ENCODE data around the gene CACFD1. TPM values are rescaled to one million over a fixed set of nuclear protein-coding genes. Genes with fewer than 3 reads are reported as not detected.
A peak's percentile ranks its signal among the peaks of the same experiment; 100 is the strongest.

Gene CACFD1
- total RNA-seq, 1 donor from 2014 or later = 39.8 TPM

GRCh38 chr9:133485531-133486260 lies 25.9 kb downstream of the CACFD1 start:
- DNase-seq (peak; percentile 64), ATAC-seq (peak; percentile 2)
- no peaks in the 10 kb centered on the region for H3K9me3 ChIP-seq
- H3K4me1 ChIP-seq = peaks cover 4% of the 10 kb centered on the region
- no peaks in the 10 kb centered on the region for H3K27me3 ChIP-seq
- intact Hi-C loops (cut with DNase I) = loop anchor here (10.0 kb wide), 1 partner anchor 301 kb away; no protein-coding TSS in a partner anchor
- H3K27ac ChIP-seq = no peak overlapping the region
- no peak overlapping the region for H3K4me3 ChIP-seq
- TF ChIP-seq CTCF (IDR thresholded peaks at IDR 0.05) = no peak
- H3K36me3 ChIP-seq = no peaks in the 10 kb centered on the region

- no peak overlapping the region for H3K27ac ChIP-seq
- no peaks in the 10 kb centered on the region for H3K9me3 ChIP-seq
- no peaks in the 10 kb centered on the region for H3K27me3 ChIP-seq
- TF ChIP-seq CTCF (IDR thresholded peaks at IDR 0.05) = no peak
- H3K36me3 ChIP-seq = no peaks in the 10 kb centered on the region
- no peak for ATAC-seq
- intact Hi-C loops (cut with DNase I) = loop anchor here (10.0 kb wide), 1 partner anchor 303 kb away; no protein-coding TSS in a partner anchor
- no peak overlapping the region for H3K4me3 ChIP-seq
- H3K4me1 ChIP-seq = peaks cover 12% of the 10 kb centered on the region
- DNase-seq = no peak
Measured at GRCh38 chr9:133487331-133487725, 27.6 kb downstream of the CACFD1 start.

GRCh38 chr9:133488686-133489252 lies 29.0 kb downstream of the CACFD1 start:
- H3K4me3 ChIP-seq = no peak overlapping the region
- TF ChIP-seq CTCF (IDR thresholded peaks at IDR 0.05) = no peak
- H3K9me3 ChIP-seq = no peaks in the 10 kb centered on the region
- DNase-seq (peak; percentile 56), ATAC-seq (no peak)
- no peaks in the 10 kb centered on the region for H3K27me3 ChIP-seq
- H3K4me1 ChIP-seq = peaks cover 20% of the 10 kb centered on the region
- no peaks in the 10 kb centered on the region for H3K36me3 ChIP-seq
- intact Hi-C loops (cut with DNase I) = loop anchor here (10.0 kb wide), 1 partner anchor 304 kb away; no protein-coding TSS in a partner anchor
- H3K27ac ChIP-seq = no peak overlapping the region

GRCh38 chr9:133489253-133490190 lies 29.7 kb downstream of the CACFD1 start:
- Histone ChIP-seq H3K27ac (no peak overlapping the region), H3K4me1 (peaks cover 20% of the 10 kb centered on the region), H3K4me3 (no peak overlapping the region), H3K36me3 (no peaks in the 10 kb centered on the region), H3K27me3 (no peaks in the 10 kb centered on the region), H3K9me3 (no peaks in the 10 kb centered on the region)
- TF ChIP-seq CTCF (IDR thresholded peaks at IDR 0.05) = no peak
- DNase-seq = peak; percentile 48
- intact Hi-C loops (cut with DNase I) = loop anchor here (10.0 kb wide), 1 partner anchor 305 kb away; no protein-coding TSS in a partner anchor
- no peak for ATAC-seq

- Histone ChIP-seq H3K36me3 (no peaks in the 10 kb centered on the region), H3K4me1 (peaks cover 20% of the 10 kb centered on the region), H3K27me3 (no peaks in the 10 kb centered on the region), H3K4me3 (no peak overlapping the region), H3K27ac (no peak overlapping the region), H3K9me3 (no peaks in the 10 kb centered on the region)
- DNase-seq (peak; percentile 43), ATAC-seq (no peak)
- intact Hi-C loops (cut with DNase I) = no loop called here
- TF ChIP-seq CTCF (IDR thresholded peaks at IDR 0.05) = no peak
Measured at GRCh38 chr9:133490201-133490681, 30.5 kb downstream of the CACFD1 start.
